ENCODE measurements around the gene VCAN. TPM values are rescaled to one million over a fixed set of nuclear protein-coding genes. Genes with fewer than 3 reads are reported as not detected.

Gene VCAN
- total and polyA plus RNA-seq, 2 of the 4 experiments (the other 2 are of a cell fraction): 45.3 to 158 TPM

GRCh38 chr5:83513081-83513480, 41.5 kb downstream of the VCAN start:
- Histone ChIP-seq H3K56ac (ENCODE audit: extremely low read depth, insufficient read depth, low read length) (no peak overlapping the region), H3K4me2 (ENCODE audit: low read depth, low read length) (no peak overlapping the region), H3K9me1 (ENCODE audit: insufficient read depth, low read length) (peaks cover 4% of the 10 kb centered on the region; the same call in 1 of the 2 replicates), H2BK120ac (ENCODE audit: low read depth, low read length) (no peak overlapping the region), H2AFZ (replicated peaks; ENCODE audit: low read length, poor library complexity) (no peak overlapping the region), H3K4me1 (ENCODE audit: control insufficient read depth, insufficient read depth, low read length) (peaks cover 8% of the 10 kb centered on the region), H4K5ac (ENCODE audit: low read depth, low read length) (peak overlapping the region; percentile 68; the same call in 1 of the 2 replicates), H2AK9ac (replicated peaks; ENCODE audit: low read depth, low read length, poor library complexity) (no peak overlapping the region), H4K20me1 (ENCODE audit: insufficient read depth, low read length) (no peaks in the 10 kb centered on the region), H3K9ac (ENCODE audit: low read depth, low read length) (no peak overlapping the region), H4K91ac (ENCODE audit: insufficient read depth, low read depth, low read length) (no peak overlapping the region), H3K79me1 (ENCODE audit: low read depth in 1 of 2, low read length in 2 of 2) (peaks cover 0 to 10% of the 10 kb centered on the region in 2 experiments; a peak in 1 of 4 replicates), H3K14ac (replicated peaks; ENCODE audit: low read depth, low read length) (peak overlapping the region; percentile 74; the same call in 1 of the 2 replicates), H3K4ac (ENCODE audit: low read depth, low read length) (0 out of 2 replicates have a peak overlapping the region, but pooled peaks have one; percentile 25), H2BK5ac (ENCODE audit: low read depth, low read length, poor library complexity, severe bottlenecking) (peak overlapping the region; percentile 38), H3K18ac (ENCODE audit: low read depth, low read length) (peak overlapping the region; percentile 63; the same call in 1 of the 2 replicates), H3K9me3 (ENCODE audit: control insufficient read depth, insufficient read depth, low read length) (no peaks in the 10 kb centered on the region), H2BK15ac (ENCODE audit: low read depth, low read length) (no peak overlapping the region), H2AK5ac (ENCODE audit: low read depth, low read length) (no peak overlapping the region), H3K36me3 (ENCODE audit: control insufficient read depth, insufficient read depth, low read length) (no peaks in the 10 kb centered on the region; the same call in 1 of the 2 replicates), H4K8ac (ENCODE audit: low read depth in 2 of 2, low read length in 2 of 2) (peak overlapping the region in 1 of 2 experiments; percentile 50; a peak in 1 of 4 replicates), H3K27me3 (ENCODE audit: control insufficient read depth, insufficient read depth, low read length) (no peaks in the 10 kb centered on the region), H3K4me3 (ENCODE audit: insufficient read depth, low read depth, low read length) (no peak overlapping the region), H3K27ac (ENCODE audit: insufficient read depth, low read length) (no peak overlapping the region), H2BK20ac (ENCODE audit: low read depth, low read length) (no peak overlapping the region), H3K23ac (ENCODE audit: low read depth, low read length) (no peak overlapping the region)
- CTCF ChIA-PET: no interaction called here
- TF ChIP-seq RCOR1 (IDR thresholded peaks at IDR 0.05; ENCODE audit: insufficient replicate concordance, low read length): no peak
- no peak for TF ChIP-seq CHD1 (IDR thresholded peaks at IDR 0.05; ENCODE audit: low read depth, low read length)
- TF ChIP-seq MAFK (IDR thresholded peaks at IDR 0.05; ENCODE audit: low read depth, low read length): no peak
- no peak for TF ChIP-seq SMC3 (IDR thresholded peaks at IDR 0.05; ENCODE audit: low read depth, low read length)
- TF ChIP-seq CTCF (conservative IDR thresholded peaks at IDR 0.05; ENCODE audit: low read depth, low read length): no peak
- no peak for TF ChIP-seq POLR2A (IDR thresholded peaks at IDR 0.05; ENCODE audit: low read depth, low read length)
- TF ChIP-seq ELK1 (IDR thresholded peaks at IDR 0.05; ENCODE audit: borderline replicate concordance, low read depth, low read length): no peak
- TF ChIP-seq FOS (IDR thresholded peaks at IDR 0.05; ENCODE audit: low read depth, low read length): no peak
- no peak for TF ChIP-seq BHLHE40 (IDR thresholded peaks at IDR 0.05; ENCODE audit: low read depth, low read length)
- TF ChIP-seq RFX5 (IDR thresholded peaks at IDR 0.05; ENCODE audit: low read depth, low read length): no peak
- no peak for TF ChIP-seq RAD21 (IDR thresholded peaks at IDR 0.05; ENCODE audit: low read length)
- TF ChIP-seq CEBPB (IDR thresholded peaks at IDR 0.05; ENCODE audit: low read depth, low read length): no peak
- TF ChIP-seq MXI1 (IDR thresholded peaks at IDR 0.05; ENCODE audit: borderline replicate concordance, low read depth, low read length): no peak
- ATAC-seq (ENCODE audit: low read depth) (no peak), DNase-seq (no peak)
- POLR2A ChIA-PET (ENCODE audit: unreplicated experiment): no interaction called here
- dilution Hi-C loops (cut with HindIII; ENCODE audit: low sequenced_read_pairs, unreplicated experiment): no loop called here
- in situ Hi-C loops (cut with MboI; ENCODE audit: low sequenced_read_pairs): no loop called here
- WGBS, 2 experiments (ENCODE audit: extremely low coverage in 2 of 2, insufficient read length in 1 of 2): no CpG with 5 or more reads among the region's 1 CpG
- BruUV-seq (replicated peaks): no TSS peak
- intact Hi-C loops (cut with micrococcal nuclease): no loop called here

Measured in IMR-90 (cell line).